HFF-Myc (cell line): ENCODE measurements around the gene MTOR.

ENCODE experiments used
- DNase-seq: peaks from one replicate; pipeline ENCODE4 v3.0.0-alpha.2; 2011; ENCODE audit warnings: low read depth; ENCODE audit errors: extremely low read depth
- H3K4me3 ChIP-seq: replicated peaks from 2 replicates; pipeline ENCODE4 v1.5.1; 2011; ENCODE audit warnings: low read depth, mild to moderate bottlenecking, control low read depth, low read length
- TF ChIP-seq, protein P1 (sequence below): IDR thresholded peaks from 2 replicates; pipeline ENCODE4 v1.5.1; 2012; ENCODE audit warnings: mild to moderate bottlenecking, low read depth, low read length, control low read depth; ENCODE audit errors: missing control alignments

Gene MTOR

GRCh38 chr1:11157867-11158266 lies 104.5 kb downstream of the MTOR start:
- DNase-seq: peak; percentile 11
- no peak overlapping the region for H3K4me3 ChIP-seq
- TF ChIP-seq, protein P1, sequence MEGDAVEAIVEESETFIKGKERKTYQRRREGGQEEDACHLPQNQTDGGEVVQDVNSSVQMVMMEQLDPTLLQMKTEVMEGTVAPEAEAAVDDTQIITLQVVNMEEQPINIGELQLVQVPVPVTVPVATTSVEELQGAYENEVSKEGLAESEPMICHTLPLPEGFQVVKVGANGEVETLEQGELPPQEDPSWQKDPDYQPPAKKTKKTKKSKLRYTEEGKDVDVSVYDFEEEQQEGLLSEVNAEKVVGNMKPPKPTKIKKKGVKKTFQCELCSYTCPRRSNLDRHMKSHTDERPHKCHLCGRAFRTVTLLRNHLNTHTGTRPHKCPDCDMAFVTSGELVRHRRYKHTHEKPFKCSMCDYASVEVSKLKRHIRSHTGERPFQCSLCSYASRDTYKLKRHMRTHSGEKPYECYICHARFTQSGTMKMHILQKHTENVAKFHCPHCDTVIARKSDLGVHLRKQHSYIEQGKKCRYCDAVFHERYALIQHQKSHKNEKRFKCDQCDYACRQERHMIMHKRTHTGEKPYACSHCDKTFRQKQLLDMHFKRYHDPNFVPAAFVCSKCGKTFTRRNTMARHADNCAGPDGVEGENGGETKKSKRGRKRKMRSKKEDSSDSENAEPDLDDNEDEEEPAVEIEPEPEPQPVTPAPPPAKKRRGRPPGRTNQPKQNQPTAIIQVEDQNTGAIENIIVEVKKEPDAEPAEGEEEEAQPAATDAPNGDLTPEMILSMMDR: no peak

DNA sequence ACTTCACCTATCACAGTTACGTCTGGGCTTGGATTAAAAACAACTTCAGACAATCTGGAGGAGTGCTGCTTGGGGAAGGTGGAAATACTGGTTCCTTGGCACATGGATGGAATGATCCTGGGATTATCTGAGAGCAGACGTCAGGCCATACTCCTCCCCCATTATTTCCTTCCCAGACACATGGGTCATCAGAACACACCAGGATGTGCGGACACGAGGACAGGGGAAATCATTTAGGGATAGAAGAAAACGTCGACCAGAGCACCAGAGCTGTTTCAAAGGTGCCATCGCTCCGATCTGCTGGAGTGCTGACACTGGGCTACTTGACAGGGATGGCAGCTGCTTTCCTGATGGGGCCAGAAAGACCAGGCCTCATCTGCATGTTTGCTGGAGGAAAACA lies 105.0 kb downstream of the MTOR start:
- no peak overlapping the region for H3K4me3 ChIP-seq
- TF ChIP-seq, protein P1: no peak
- no peak for DNase-seq

GRCh38 chr1:11156963-11157362 lies 105.4 kb downstream of the MTOR start:
- TF ChIP-seq, protein P1: no peak
- no peak for DNase-seq
- H3K4me3 ChIP-seq: no peak overlapping the region

DNA sequence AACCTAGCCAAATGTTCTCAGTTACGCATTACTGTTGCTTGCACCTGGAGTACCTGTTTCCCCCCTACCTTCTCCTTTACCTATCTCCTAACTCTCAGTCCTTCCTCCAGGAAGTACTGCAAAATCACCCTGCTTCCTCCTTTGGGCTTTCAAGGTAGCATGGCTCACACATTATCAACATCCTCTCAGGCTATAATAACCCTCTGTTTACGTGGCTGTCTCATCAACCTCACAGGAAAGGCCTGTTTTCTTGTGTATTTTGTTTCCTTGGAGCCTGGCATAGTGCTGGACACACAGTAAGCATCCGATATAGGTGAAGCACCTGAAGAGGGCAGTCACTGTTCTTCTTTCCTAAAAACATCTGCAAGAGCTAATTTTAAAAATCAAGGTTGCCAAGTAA lies 105.9 kb downstream of the MTOR start:
- H3K4me3 ChIP-seq: no peak overlapping the region
- TF ChIP-seq, protein P1: no peak
- DNase-seq: no peak

- no peak for DNase-seq
- H3K4me3 ChIP-seq: no peak overlapping the region
- TF ChIP-seq, protein P1: no peak
Measured at GRCh38 chr1:11153184-11153583, 109.2 kb downstream of the MTOR start.

GRCh38 chr1:11152755-11153154 lies 109.6 kb downstream of the MTOR start:
- TF ChIP-seq, protein P1: no peak
- H3K4me3 ChIP-seq: no peak overlapping the region
- no peak for DNase-seq
